ENCODE measurements around the gene MED13L. TPM values are rescaled to one million over a fixed set of nuclear protein-coding genes. Genes with fewer than 3 reads are reported as not detected.

The MED13L gene
- polyA plus RNA-seq, 1 of the 3 experiments (the other 2 are of a cell fraction) = 17.1 TPM

GRCh38 chr12:116309343-116309742 is 31.9 kb upstream of the MED13L start:
- TF ChIP-seq NFIC (IDR thresholded peaks at IDR 0.05; ENCODE audit: borderline replicate concordance) (no peak), ZBTB33 (IDR thresholded peaks at IDR 0.05; ENCODE audit: borderline replicate concordance, low read depth) (no peak), RAD21 (IDR thresholded peaks at IDR 0.05; ENCODE audit: low read length) (no peak), MAX (IDR thresholded peaks at IDR 0.05; ENCODE audit: low read depth) (no peak), FOXM1 (IDR thresholded peaks at IDR 0.05; ENCODE audit: low read depth) (no peak), RCOR1 (IDR thresholded peaks at IDR 0.05; ENCODE audit: low read length) (no peak), USF1 (IDR thresholded peaks at IDR 0.05; ENCODE audit: borderline replicate concordance, low read depth) (no peak), JUND (IDR thresholded peaks at IDR 0.05) (no peak)
- H3K4me2 ChIP-seq = no peak overlapping the region
- WGBS (ENCODE audit: low lambda C conversion rate) = 92% methylated on average over 1 of the region's 1 CpG
- H2AFZ ChIP-seq (ENCODE audit: low read depth) = no peak overlapping the region
- H3K4me1 ChIP-seq (ENCODE audit: control insufficient read depth in 1 of 2, insufficient read depth in 2 of 2, low read depth in 1 of 2, low read length in 1 of 2) = no peaks in the 10 kb centered on the region
- H3K27ac ChIP-seq (ENCODE audit: low read depth in 2 of 2, low read length in 1 of 2) = no peak overlapping the region
- no peak overlapping the region for H3K9ac ChIP-seq
- no peaks in the 10 kb centered on the region for H4K20me1 ChIP-seq (ENCODE audit: insufficient read depth)
- no peaks in the 10 kb centered on the region for H3K79me2 ChIP-seq (ENCODE audit: insufficient read depth)
- H3K9me3 ChIP-seq = peaks cover 10% of the 10 kb centered on the region; the same call in 1 of the 2 replicates
- H3K9me2 ChIP-seq = no peaks in the 10 kb centered on the region
- CTCF ChIA-PET = no interaction called here
- POLR2A ChIA-PET = no interaction called here
- H3K27me3 ChIP-seq (ENCODE audit: insufficient read depth) = no peaks in the 10 kb centered on the region
- H3K4me3 ChIP-seq (ENCODE audit: low read depth in 2 of 2, low read length in 1 of 2) = no peak overlapping the region
- no peaks in the 10 kb centered on the region for H3K36me3 ChIP-seq (replicated peaks in 1 of 2; ENCODE audit: control insufficient read depth in 1 of 2, insufficient read depth in 2 of 2, low read length in 1 of 2)
- no peak for DNase-seq
- H3F3A ChIP-seq (replicated peaks; ENCODE audit: insufficient read depth) = no peaks in the 10 kb centered on the region

DNA sequence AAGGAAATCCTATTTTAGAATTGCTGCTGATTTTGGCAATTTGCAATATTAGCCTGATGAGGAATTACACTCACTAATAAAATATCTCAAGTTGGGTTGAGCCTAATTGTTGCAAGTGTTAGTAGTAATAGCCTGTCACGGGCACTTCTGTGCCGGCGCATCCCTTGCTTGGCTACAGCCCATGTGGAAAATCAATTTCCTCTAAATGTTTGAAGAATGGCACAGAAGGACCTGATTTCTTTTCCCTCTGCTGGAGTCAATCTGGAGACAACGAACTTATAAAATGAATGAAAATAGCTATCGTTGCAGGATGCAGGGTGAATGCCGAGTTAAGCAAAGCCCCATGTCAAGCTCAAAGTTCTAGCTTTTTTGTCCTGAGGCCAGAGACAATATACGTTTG is 31.2 kb upstream of the MED13L start:
- no peaks in the 10 kb centered on the region for H3K27me3 ChIP-seq (ENCODE audit: insufficient read depth)
- no peak overlapping the region for H3K4me2 ChIP-seq
- H3K9me2 ChIP-seq = no peaks in the 10 kb centered on the region
- no peaks in the 10 kb centered on the region for H4K20me1 ChIP-seq (ENCODE audit: insufficient read depth)
- no peaks in the 10 kb centered on the region for H3K36me3 ChIP-seq (replicated peaks in 1 of 2; ENCODE audit: control insufficient read depth in 1 of 2, insufficient read depth in 2 of 2, low read length in 1 of 2)
- CTCF ChIA-PET = interaction anchor here (0.6 kb wide), 1 partner anchor 1288 kb away, joined by 3 read pairs; no protein-coding TSS in a partner anchor
- H3K9ac ChIP-seq = no peak overlapping the region
- H3F3A ChIP-seq (replicated peaks; ENCODE audit: insufficient read depth) = no peaks in the 10 kb centered on the region
- no peaks in the 10 kb centered on the region for H3K79me2 ChIP-seq (ENCODE audit: insufficient read depth)
- H3K4me3 ChIP-seq (ENCODE audit: low read depth in 2 of 2, low read length in 1 of 2) = no peak overlapping the region
- H2AFZ ChIP-seq (ENCODE audit: low read depth) = no peak overlapping the region
- 97% methylated on average over 7 of the region's 7 CpGs for WGBS (ENCODE audit: low lambda C conversion rate)
- TF ChIP-seq RAD21 (IDR thresholded peaks at IDR 0.05; ENCODE audit: low read length) (no peak), ELF1 (IDR thresholded peaks at IDR 0.05) (no peak), MAX (IDR thresholded peaks at IDR 0.05; ENCODE audit: low read depth) (no peak), NRF1 (IDR thresholded peaks at IDR 0.05; ENCODE audit: low read depth, low read length) (no peak), RCOR1 (IDR thresholded peaks at IDR 0.05; ENCODE audit: low read length) (no peak)
- POLR2A ChIA-PET = no interaction called here
- no peak for DNase-seq
- H3K4me1 ChIP-seq (ENCODE audit: control insufficient read depth in 1 of 2, insufficient read depth in 2 of 2, low read depth in 1 of 2, low read length in 1 of 2) = no peaks in the 10 kb centered on the region
- H3K9me3 ChIP-seq = peaks cover 10% of the 10 kb centered on the region; the same call in 1 of the 2 replicates
- H3K27ac ChIP-seq (ENCODE audit: low read depth in 2 of 2, low read length in 1 of 2) = no peak overlapping the region

Data from SK-N-SH (cell line).